GM19452 (cell line): ENCODE results near the gene CSNK2A2.

Source experiments
- ATAC-seq: cut with Tn5 transposase; IDR thresholded peaks from one replicate; pipeline ENCODE4 v1.9.1; 2021; ENCODE audit not compliant: unreplicated experiment

Gene CSNK2A2

DNA sequence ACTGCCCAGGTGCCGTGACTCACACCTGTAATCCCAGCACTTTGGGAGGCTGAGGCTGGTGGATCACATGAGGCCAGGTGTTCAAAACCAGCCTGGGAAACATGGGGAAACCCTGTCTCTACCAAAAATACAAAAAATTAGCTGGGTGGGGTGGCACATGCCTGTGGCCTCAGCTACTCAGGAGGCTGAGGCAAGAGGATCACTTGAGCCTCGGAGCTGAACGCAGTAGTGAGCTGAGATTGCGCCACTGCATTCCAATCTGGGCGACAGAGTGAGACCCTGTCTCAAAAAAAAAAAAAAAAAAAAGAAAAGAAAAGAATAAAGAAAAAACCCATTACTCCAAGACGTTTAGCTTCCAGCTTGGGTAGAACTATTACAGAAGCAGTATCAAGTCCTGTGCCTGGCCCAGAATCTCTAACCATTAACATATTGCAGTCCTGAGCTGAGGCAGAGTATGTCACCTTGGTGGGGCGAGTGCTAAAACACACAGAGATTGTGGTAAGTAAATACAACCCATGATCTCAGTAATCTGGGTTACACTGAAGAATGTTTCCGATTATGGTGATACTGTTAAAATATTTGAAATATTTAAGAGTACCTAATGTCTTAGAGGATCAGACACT lies 45.5 kb downstream of the CSNK2A2 start:
- no peak for ATAC-seq

GRCh38 chr16:58148526-58148925 lies 49.4 kb downstream of the CSNK2A2 start:
- ATAC-seq, result no peak

DNA sequence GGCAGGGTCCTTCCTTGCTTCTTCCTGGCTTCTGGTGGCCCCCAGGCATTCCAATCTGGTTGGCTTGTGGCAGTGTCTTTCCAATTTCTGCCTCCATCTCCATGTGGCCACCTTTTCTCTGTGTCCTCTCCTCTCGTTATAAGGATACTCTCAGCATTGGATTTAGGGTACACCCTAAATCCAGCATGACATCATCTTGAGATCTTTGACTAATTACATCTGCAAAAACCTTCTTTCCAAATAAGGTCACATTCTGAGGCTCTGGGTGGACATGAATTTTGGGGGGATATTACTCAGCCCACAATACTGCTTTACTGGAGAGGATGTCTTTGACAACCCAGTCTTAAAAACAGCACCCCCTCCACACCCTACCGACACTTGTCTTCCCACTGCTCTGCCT lies 49.8 kb downstream of the CSNK2A2 start:
- ATAC-seq, result no peak

DNA sequence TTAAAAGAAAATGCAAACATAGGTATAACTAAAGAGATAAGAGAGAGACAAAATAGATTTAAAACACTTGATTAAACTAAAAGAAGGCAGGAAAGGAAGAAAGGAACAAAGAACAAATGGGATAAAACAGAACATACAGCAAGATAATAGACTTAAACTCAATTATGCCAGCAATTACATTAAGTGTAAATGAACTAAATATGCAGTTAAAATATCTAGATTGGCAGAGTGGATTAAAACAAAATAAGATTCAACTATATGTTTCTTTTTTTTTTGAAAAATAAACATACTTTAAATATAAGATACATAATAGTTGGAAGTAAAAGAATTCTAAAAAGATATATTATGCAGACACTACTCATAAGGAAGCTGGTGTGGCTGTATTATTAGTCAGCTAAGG lies 59.1 kb downstream of the CSNK2A2 start:
- ATAC-seq, result no peak

DNA sequence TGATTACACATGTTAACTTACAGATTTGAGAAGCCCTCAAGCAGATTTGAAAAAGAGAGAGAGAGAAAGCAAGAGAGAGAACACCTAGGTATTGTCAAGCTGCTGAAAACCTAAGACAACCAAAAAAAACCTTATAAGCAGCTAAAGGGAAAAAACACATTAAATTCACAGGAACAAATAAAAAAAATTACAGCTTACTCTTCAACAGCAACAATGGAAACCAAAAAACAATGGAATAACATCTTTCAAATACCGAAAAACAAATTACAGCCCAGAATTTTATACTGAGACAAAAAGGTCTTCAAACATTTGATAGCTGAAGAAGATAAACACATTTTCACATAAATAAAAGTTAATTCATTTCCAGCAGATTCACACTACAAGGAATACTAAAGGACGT lies 60.3 kb downstream of the CSNK2A2 start:
- no peak for ATAC-seq

GRCh38 chr16:58129097-58129936 lies 68.6 kb downstream of the CSNK2A2 start, which contains the start of gene CFAP20:
CFAP20 (minus strand) TSS chr16:58129381; CDS start chr16:58129115, 266 bp downstream.
- ATAC-seq, result peak; percentile 89

GRCh38 chr16:58128711-58129096 lies 69.2 kb downstream of the CSNK2A2 start:
- peak; percentile 3 for ATAC-seq

GRCh38 chr16:58128181-58128631 lies 69.7 kb downstream of the CSNK2A2 start:
- no peak for ATAC-seq

- no peak for ATAC-seq
Observed at GRCh38 chr16:58127634-58128033, 70.3 kb downstream of the CSNK2A2 start.

DNA sequence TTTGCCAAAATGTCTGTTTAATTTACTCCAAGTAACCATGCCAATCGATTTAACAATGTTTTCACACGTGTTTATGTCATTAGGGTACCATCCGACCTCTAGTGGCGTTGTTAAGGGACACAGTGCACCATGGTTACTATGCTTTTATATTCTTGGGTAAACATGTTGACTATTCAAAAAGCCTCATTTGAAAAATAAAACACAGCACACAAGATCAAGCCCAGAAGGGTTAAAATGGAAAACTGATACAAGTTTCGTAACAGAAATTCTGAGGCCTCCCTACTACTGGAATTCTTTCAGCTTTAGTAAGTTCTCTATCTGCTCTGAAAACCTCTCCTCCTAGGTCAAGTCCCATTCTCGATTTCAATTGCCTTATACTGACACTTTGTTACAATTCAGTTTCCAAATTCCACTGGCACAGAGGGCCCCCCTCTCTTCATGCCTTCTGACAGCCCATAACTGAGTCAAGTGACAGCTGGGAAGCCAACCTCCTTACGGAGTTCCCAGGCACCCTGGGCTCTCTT lies 70.8 kb downstream of the CSNK2A2 start:
- no peak for ATAC-seq

DNA sequence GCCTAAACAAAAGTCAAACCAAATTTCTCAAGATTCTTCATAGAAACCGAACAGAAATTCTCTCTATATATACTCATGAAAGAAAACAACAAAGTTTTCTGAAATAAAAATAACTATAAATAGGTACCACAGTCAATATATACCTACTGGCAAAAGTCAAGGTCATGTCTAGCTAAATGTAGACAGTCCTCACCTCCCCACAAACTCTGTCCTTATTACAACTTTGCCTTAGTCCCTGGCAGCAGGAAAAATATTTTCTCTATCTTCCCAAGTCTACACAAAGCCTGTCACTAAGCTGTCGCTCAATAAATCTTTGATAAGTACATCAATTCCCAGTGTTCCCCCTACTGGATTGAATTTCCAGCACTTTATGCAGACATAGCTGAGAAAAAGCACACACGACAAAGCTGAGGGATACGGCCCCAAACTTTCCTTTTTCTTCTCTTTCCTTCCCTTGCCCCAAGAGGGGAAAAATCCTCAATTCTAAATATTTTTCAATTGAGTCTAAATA lies 71.4 kb downstream of the CSNK2A2 start:
- ATAC-seq, result no peak

- ATAC-seq, result no peak
Observed at GRCh38 chr16:58125781-58126335, 72.0 kb downstream of the CSNK2A2 start.

- ATAC-seq, result no peak
Observed at GRCh38 chr16:58125041-58125440, 72.9 kb downstream of the CSNK2A2 start.

GRCh38 chr16:58124601-58124915 lies 73.3 kb downstream of the CSNK2A2 start:
- no peak for ATAC-seq

DNA sequence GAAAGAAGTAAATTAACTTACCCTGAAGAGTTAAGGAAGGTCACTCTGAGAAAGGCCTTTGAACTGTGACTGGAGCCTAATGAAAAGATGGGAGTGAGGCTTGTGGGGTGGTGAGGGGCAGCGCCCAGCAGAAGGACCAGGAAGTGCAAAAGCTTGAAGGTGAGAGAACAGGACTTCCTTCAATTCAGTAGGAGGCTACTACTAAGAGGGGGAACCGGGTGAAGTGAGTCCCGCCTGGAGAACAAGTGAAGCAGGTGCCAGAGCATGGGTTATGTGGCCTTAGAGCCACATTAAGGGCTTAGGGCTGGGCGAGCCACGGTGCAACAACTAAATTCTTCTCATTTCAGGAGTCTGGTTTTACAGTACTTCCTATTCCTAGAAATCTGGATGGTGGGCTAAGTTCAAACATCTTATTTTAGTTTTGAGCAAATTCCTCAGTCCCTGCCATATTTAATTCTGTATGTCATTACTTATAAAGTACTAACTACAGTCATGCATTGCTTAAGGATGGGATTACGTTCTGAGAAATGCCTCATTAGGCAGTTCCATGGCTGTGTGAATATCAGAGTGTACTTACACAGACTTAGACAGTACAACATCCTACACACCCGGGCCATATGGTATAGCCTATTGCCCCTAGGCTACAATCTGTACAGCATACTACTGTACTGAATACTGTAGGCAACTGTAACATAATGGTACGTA lies 73.9 kb downstream of the CSNK2A2 start:
- no peak for ATAC-seq

- ATAC-seq, result no peak
Observed at GRCh38 chr16:58121132-58121531, 76.8 kb downstream of the CSNK2A2 start.

GRCh38 chr16:58120234-58120633 lies 77.7 kb downstream of the CSNK2A2 start:
- ATAC-seq, result no peak

DNA sequence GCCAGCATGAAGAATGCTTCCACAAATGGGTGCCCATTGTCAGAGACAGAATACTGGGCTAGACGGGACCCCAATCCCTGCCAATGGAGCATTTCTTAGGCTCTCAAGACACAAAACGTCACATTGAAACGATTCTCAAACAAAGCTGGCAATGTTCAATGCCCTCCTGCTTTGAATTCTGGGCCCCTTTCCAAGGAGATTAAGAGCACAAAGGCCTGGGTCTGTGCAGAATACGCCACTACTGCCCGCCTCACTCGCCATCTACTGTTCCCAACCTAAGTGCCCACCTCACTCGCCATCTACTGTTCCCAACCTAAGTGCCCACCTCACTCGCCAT lies 78.4 kb downstream of the CSNK2A2 start:
- ATAC-seq, result no peak

GRCh38 chr16:58118801-58119508 lies 79.0 kb downstream of the CSNK2A2 start:
- no peak for ATAC-seq

- no peak for ATAC-seq
Observed at GRCh38 chr16:58116529-58116928, 81.4 kb downstream of the CSNK2A2 start.

GRCh38 chr16:58116081-58116480 lies 81.8 kb downstream of the CSNK2A2 start:
- no peak for ATAC-seq
